Right ventricle myocardium superior (tissue), 1 donor: ENCODE results near the gene SKP1. TPM values are rescaled to one million over a fixed set of nuclear protein-coding genes. Genes with fewer than 3 reads are reported as not detected.
A peak's percentile ranks its signal among the peaks of the same experiment; 100 is the strongest.

Source experiments
- ATAC-seq: fragments of 200-7000 bp; cut with Tn5 transposase; one replicate; pipeline ENCODE4 v1.9.1; 2020; ENCODE audit warnings: mild to moderate bottlenecking; ENCODE audit not compliant: poor library complexity
- DNase-seq: peaks from one replicate; pipeline ENCODE4 v3.0.0-alpha.2; 2020
- intact Hi-C: fragments of 100-400 bp; cut with DNase I; formaldehyde crosslinking; loops from one replicate; pipeline ENCODE4 v1.11.2; 2022
- total RNA-seq: library from RNA; stranded (reverse); fragmentation: NEBNext Ultra II Directional; extraction: Animal tissue kit (Norgen Biotek cat#: 25700); gene quantifications from one replicate; pipeline ENCODE4 v1.2.1, GENCODE V29; 2021
- donor health status: DM: no; HTN: yes; CAD: no; lungs with severe emphysema.

Gene SKP1
- total RNA-seq, 1 donor from 2014 or later = 424 TPM

- DNase-seq = peak; percentile 8
- intact Hi-C loops = no loop called here
- ATAC-seq = no peak
Measured at GRCh38 chr5:134133995-134134541, 42.7 kb downstream of the SKP1 start.

- ATAC-seq (no peak), DNase-seq (peak; percentile 25)
- intact Hi-C loops = no loop called here
Measured at GRCh38 chr5:134133188-134133994, 43.4 kb downstream of the SKP1 start.

- peak; percentile 20 for DNase-seq
- ATAC-seq = no peak
- intact Hi-C loops = no loop called here
Measured at GRCh38 chr5:134132372-134133187, 44.2 kb downstream of the SKP1 start.

- DNase-seq = peak; percentile 28
- intact Hi-C loops = no loop called here
- no peak for ATAC-seq
Measured at GRCh38 chr5:134131578-134132350, 45.0 kb downstream of the SKP1 start.

- DNase-seq (no peak), ATAC-seq (no peak)
- intact Hi-C loops = no loop called here
Measured at GRCh38 chr5:134131165-134131564, 45.6 kb downstream of the SKP1 start.

GRCh38 chr5:134130239-134130945, 46.4 kb downstream of the SKP1 start:
- DNase-seq (peak; percentile 36), ATAC-seq (no peak)

GRCh38 chr5:134129411-134130238, 47.1 kb downstream of the SKP1 start:
- intact Hi-C loops = no loop called here
- DNase-seq (peak; percentile 37), ATAC-seq (no peak)

More at GRCh38 chr5:134130239-134130945, 46.4 kb downstream of the SKP1 start:
- intact Hi-C loops = no loop called here

- intact Hi-C loops = no loop called here
- ATAC-seq = no peak
- DNase-seq = peak; percentile 24
Measured at GRCh38 chr5:134128648-134128995, 48.1 kb downstream of the SKP1 start.

GRCh38 chr5:134127988-134128647, 48.6 kb downstream of the SKP1 start:
- no peak for ATAC-seq
- intact Hi-C loops = no loop called here
- DNase-seq = peak; percentile 22

GRCh38 chr5:134127376-134127861, 49.3 kb downstream of the SKP1 start:
- DNase-seq = peak; percentile 69
- ATAC-seq = peak; percentile 81
- intact Hi-C loops = no loop called here

- ATAC-seq (peak; percentile 36), DNase-seq (no peak)
- intact Hi-C loops = no loop called here
Measured at GRCh38 chr5:134125039-134126015, 51.4 kb downstream of the SKP1 start.

GRCh38 chr5:134124289-134125038, 52.3 kb downstream of the SKP1 start:
- DNase-seq = no peak
- no peak for ATAC-seq
- intact Hi-C loops = no loop called here

GRCh38 chr5:134123360-134123759, 53.4 kb downstream of the SKP1 start:
- no peak for ATAC-seq
- intact Hi-C loops = no loop called here
- DNase-seq = no peak

- DNase-seq = no peak
- intact Hi-C loops = no loop called here
- ATAC-seq = no peak
Measured at GRCh38 chr5:134122530-134122929, 54.2 kb downstream of the SKP1 start.
